Occipital lobe (tissue), 2 donors: ENCODE results near the gene PGA4. TPM values are rescaled to one million over a fixed set of nuclear protein-coding genes. Genes with fewer than 3 reads are reported as not detected.
"Not testable (repeated sequence)": the region's sequence is repeated elsewhere in the genome, so short reads cannot be mapped to it uniquely, and the experiment has no call there.

Source experiments
- DNase-seq: peaks from one replicate; lab custom pipeline; 2025; lab: John Stamatoyannopoulos, UW
- total RNA-seq: library from RNA; depleted of rRNA; stranded (reverse); fragments of >200 nt; gene quantifications from one replicate; pipeline ENCODE4 v1.2.3, GENCODE V29; 2014

The PGA4 gene
- 0.31 TPM for total RNA-seq

- not testable (repeated sequence) for DNase-seq
Measured at GRCh38 chr11:61222047-61222446, at the start of gene PGA4. PGA4 (plus strand) TSS chr11:61222347; CDS start chr11:61222401, 54 bp downstream.

GRCh38 chr11:61172356-61172755, 49.8 kb upstream of the PGA4 start:
- DNase-seq: no peak

GRCh38 chr11:61172888-61173287, 49.3 kb upstream of the PGA4 start:
- no peak for DNase-seq

GRCh38 chr11:61173456-61173855, 48.7 kb upstream of the PGA4 start:
- DNase-seq: no peak

GRCh38 chr11:61174273-61174672, 47.9 kb upstream of the PGA4 start:
- no peak for DNase-seq

GRCh38 chr11:61174949-61175348, 47.2 kb upstream of the PGA4 start:
- DNase-seq: no peak

- DNase-seq: no peak
Measured at GRCh38 chr11:61176446-61176845, 45.7 kb upstream of the PGA4 start.

- DNase-seq: not testable (repeated sequence)
Measured at GRCh38 chr11:61180205-61180604, 41.9 kb upstream of the PGA4 start.

GRCh38 chr11:61181489-61181888, 40.7 kb upstream of the PGA4 start:
- no peak for DNase-seq

- DNase-seq: no peak
Measured at GRCh38 chr11:61183645-61184044, 38.5 kb upstream of the PGA4 start.

- no peak for DNase-seq
Measured at GRCh38 chr11:61186504-61186903, 35.6 kb upstream of the PGA4 start.

GRCh38 chr11:61187505-61188130, 34.5 kb upstream of the PGA4 start:
- peak; percentile 12 for DNase-seq

GRCh38 chr11:61189933-61190332, 32.2 kb upstream of the PGA4 start:
- DNase-seq: no peak

GRCh38 chr11:61193596-61193995, 28.6 kb upstream of the PGA4 start:
- no peak for DNase-seq

- DNase-seq: no peak
Measured at GRCh38 chr11:61194169-61194671, 27.9 kb upstream of the PGA4 start.

- no peak for DNase-seq
Measured at GRCh38 chr11:61194981-61195695, 27.0 kb upstream of the PGA4 start.

- DNase-seq: no peak
Measured at GRCh38 chr11:61195719-61196118, 26.4 kb upstream of the PGA4 start.

GRCh38 chr11:61198361-61198760, 23.8 kb upstream of the PGA4 start:
- DNase-seq: no peak

- DNase-seq: no peak
Measured at GRCh38 chr11:61198948-61199523, 23.1 kb upstream of the PGA4 start.

GRCh38 chr11:61201476-61201875, 20.7 kb upstream of the PGA4 start:
- DNase-seq: no peak

- not testable (repeated sequence) for DNase-seq
Measured at GRCh38 chr11:61202950-61203746, 19.0 kb upstream of the PGA4 start, which contains the start of gene PGA3. PGA3 (plus strand) TSS chr11:61203515; CDS start chr11:61203565, 50 bp downstream.

- not testable (repeated sequence) for DNase-seq
Measured at GRCh38 chr11:61203873-61204272, 18.3 kb upstream of the PGA4 start.
